GM18499 (cell line): ENCODE measurements around the gene RIC8B.

ENCODE experiments used
- ATAC-seq: cut with Tn5 transposase; IDR thresholded peaks from one replicate; pipeline ENCODE4 v1.9.1; 2021; ENCODE audit warnings: moderate number of reproducible peaks; ENCODE audit not compliant: insufficient read depth, unreplicated experiment

Gene RIC8B

DNA sequence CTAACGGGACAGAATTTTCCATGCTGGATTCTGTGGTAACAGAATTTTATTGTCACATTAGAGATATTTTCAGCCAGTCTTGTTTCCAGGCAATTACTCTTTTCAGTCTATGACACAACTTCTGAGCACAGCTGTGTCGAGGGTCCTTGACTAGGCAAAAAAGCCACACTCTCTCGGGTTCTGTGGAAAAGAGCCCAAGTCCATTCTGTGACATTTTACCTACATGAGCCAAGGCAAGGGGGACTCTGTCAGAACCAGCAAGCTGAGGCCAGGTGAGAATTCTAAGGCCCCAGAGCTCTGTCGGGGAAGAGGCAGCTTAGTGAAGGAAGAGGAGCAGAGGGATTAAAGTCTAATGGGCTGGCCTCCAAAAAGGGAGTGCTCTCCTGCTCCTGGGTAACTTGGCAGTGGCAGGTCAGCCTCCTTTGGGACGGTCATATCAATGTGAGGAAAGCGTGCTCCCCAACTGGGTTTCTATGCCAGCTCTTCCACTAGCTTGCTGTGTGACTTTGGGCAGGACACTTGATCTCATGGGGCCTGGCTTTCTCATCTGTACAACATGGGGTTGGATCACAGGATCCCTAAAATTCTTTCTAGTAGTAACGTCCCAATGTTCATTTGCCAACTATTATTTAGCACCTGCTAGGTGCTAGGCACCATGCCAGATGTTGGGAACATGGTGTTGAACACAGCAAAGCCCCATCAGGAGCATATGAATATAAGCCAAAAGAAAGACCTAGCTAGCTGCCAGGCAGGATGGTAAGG is 16.0 kb upstream of the RIC8B start:
- no peak for ATAC-seq

DNA sequence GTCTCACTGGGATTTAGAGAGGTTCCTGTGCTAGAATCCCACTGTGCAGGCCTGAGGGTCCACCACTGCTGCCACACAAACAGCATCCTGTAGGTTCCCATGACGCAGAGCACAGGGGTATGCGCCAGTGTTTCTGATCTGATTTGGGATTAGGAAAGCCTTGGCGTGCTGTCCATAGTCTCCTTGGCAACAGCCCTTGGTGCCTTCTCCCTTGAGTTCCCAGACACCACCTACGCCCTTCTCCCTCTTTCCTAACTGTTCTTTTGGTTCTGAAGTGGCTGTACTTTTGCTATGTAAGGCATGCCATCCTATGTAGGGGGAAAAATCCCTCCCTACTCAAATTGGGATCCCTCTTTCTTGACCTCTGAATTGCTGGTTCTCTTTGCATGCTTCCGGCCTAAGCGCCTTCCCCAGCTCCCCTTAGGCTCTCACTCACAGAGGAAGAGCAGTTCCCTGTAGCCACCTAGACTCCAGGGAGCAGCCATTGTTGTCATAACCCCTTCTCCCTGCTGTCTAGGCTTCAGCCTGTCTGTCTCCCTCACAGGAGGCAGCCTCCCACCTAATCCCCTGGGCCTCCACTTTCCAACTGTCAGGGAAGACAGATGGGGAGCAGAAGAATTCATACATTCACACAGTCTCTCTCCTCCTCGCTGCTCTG is 14.8 kb upstream of the RIC8B start:
- ATAC-seq = no peak

DNA sequence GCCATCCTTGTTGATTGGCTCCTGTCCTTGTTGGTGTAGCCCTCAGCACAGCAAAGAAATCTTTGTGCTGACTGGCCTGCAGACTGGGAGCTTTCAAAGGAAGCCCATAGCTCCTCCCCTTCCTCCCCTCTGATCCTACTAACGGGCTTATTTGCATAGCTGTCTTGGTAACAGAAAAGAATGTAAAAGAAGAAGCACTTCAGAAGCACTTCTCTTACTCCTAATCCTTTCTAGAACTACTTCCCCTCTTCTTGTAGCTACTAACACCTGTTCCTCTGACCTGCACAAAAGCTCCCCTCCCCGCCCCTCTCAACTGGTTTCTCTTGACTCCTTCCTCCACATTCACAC is 14.3 kb upstream of the RIC8B start:
- peak; percentile 93 for ATAC-seq

DNA sequence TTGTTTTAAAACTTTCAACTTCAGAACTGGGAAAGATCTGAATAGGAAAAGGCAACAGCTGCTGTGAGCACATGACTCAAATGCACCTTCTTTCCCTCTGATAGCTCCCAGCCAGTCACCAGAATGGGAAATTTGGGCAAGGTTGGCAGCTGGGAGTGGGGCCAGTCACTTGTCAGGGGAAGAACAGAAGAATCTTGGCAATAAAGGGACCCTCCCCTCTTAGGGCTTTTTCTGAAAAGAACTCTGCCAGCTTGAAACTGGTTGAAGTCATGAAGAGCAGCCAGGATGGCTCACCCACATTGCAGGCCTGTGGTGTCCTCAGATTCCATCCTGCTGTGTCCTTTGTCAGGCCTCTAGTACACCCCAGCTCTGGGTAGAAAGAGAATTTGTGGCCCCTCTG is 10.3 kb upstream of the RIC8B start:
- no peak for ATAC-seq

DNA sequence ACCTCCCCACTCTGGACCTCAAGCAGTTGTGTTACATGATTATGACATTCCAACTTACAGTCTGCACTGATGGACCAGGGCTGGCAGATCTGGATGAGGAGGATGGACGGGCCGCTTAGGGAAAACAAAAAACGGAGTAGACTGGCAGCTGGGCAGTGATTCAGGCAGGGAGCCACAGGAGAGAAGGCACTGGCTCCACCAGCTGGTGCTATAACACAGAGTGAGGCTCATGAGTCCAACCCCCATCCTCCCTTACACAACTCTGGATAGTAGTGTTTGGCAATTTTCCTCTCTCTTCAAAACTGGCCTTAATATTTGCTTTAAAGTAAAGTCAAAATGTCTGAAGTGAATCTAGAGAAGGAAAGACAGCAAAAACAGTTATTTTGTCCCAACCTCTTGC is 9.7 kb upstream of the RIC8B start:
- no peak for ATAC-seq

DNA sequence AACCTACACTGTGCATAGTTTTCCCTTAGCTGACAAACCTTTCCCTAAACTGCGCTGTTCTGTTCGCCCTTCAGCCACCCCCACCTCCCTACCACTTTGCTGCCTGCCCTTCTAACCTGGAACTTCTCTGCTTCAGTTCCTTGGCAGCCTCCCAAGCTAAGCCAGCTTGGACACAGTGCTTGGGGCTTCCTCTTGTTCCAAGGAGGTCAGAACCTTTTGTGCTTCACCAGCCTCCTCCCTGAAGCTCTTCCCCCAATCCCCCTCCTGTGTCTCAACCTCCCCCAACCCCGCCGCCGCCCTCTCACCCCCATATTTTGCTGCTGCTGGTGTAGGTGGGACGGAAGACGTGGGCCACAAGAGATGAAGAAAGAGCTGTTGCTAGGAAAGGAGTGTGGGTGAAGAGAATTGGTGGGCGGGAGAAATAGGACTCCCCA is 8.1 kb upstream of the RIC8B start:
- ATAC-seq = no peak

DNA sequence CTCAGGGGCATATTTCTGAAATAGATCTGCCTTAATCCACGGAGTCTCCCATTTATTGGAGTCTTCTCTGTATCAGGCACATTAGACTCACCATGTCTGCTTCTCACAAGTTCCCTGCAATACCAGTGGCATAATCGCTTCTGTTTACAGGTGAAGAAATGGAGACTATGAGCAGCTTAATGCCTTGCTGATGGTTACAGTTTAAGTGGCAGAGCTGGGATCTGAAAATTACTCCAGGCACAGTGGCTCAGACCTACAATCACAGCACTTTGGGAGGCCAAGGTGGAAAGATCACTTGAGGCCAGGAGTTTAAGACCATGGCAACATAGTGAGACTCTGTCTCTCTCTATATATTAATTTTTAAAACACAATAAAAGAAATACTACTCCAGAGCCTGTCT is 7.3 kb upstream of the RIC8B start:
- ATAC-seq = no peak

DNA sequence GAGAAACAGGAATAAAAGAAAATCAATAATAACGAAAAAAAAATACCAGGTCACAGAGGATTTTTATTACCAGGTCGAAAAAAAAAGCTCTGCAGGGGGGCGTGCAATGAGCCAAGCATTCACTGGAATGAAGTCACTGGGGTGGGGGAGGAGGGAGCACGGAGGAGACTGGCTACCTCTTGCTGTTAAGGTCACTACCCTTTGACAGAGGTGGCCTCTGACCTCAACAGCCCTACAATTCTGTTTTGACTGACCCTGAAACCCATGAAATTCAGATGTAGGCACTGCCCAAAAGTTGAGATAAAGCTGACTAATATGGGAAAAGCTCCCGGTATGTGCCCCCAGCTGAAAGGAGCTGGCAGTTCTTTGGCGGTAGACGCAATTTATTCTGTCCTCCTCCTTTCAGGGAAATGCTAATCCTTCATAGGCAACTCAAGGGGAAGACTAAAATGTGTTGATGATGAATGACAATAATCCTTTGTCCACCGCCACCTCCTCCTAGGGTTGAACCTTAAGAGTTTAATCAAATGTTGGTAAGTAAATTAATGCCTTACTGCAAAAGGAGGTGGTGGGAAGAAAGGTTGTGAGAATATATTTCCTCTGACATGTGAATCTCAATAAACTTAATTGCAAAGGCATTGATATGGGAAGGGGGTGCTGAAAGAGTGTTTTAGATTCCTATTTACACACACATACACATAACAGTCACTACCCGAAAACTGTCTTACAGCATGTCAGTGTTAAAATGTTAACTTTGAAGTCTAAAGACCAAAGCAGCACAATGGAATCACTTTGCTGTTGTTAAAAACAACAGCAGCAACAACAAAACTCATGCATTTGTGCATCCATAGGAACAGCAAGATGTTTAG is 6.3 kb upstream of the RIC8B start:
- ATAC-seq = no peak

DNA sequence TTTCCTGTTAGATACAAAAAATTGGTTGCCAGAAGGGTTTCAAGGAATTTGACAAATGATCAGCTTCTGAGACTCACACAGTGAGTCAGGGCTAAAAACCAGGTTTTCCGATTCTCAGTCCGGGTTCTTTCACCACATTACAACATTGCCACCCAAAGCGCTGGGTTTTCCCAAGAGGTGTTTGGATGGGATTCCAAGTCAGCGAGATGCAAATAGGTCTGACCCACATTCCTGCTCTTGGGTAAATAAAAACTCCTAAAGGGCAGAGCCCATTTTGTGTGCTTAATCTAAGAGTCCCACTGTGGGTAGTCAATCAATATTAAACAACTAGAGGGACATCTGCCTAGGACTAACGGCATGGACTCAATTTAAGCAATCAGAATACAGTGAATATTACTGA is 5.4 kb upstream of the RIC8B start:
- ATAC-seq = no peak

DNA sequence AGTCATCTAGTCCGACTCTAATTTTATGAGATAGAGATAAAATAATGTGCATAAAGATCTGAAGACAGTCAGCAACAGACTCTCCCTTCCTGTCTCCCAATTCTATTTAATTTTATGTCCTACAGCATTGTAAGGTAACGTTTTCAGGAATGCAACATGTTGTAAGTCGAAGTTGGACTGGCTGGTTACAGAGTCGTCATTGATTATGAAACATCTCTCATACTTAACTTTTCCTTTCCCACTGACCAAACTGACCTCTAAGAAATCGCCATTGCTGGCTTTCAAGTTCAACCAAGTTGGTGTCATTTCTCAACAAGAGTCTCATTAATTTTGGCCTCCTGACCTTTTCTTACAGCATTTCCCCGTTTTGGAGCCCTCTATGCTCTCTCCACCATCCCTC is 4.9 kb upstream of the RIC8B start:
- ATAC-seq = no peak

DNA sequence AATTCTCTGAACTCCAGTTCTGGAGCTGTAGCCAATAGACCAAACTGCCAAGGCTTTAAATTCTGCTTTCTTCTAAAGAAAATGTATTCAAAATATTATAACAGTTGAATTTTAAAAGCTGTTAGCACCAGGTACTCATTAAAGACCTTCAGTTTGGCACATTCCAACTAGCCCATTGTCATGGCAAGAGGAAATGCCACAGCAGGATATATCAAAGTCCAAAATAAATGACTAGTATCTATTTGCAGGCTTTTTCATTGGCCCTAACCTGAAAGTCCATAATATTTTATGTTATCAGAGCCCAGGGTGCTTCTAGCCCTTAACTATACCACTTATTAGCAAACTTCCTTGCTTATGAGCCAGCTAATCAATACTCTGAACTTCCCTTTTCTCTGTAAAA is 3.1 kb upstream of the RIC8B start:
- ATAC-seq = no peak

DNA sequence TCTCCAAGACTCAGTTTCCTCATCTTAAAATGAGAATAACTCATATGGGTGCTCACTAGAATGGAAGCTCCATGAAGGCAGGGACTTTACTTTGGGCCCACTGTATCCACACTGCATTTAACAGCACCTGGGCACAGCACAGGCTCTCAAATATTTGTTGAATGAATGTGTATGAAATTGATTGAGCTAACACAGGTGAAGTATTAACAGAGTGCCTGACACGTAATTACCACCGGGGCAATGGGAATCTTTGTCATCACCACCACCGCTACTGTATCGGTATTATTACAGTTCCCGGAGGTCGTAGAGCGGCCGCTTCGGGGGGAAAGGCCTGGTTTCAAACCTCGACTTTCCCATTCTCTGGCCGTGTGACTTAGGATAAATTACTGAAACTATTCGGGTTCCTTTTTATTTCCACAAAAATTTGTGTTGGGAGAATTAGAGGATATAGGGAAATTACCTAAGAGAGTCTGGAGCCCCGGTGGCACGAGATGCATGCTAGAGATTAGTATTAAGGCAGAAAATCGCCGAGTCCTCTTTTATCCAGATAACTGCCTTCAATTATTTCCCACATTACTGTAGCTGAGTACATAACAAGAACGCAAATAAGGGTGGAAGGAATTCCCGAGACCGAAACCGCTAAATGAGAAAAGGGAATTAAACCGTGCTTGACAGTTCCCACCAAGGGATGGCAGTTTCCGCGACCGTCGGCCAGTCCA is 1.0 kb upstream of the RIC8B start:
- ATAC-seq = no peak

DNA sequence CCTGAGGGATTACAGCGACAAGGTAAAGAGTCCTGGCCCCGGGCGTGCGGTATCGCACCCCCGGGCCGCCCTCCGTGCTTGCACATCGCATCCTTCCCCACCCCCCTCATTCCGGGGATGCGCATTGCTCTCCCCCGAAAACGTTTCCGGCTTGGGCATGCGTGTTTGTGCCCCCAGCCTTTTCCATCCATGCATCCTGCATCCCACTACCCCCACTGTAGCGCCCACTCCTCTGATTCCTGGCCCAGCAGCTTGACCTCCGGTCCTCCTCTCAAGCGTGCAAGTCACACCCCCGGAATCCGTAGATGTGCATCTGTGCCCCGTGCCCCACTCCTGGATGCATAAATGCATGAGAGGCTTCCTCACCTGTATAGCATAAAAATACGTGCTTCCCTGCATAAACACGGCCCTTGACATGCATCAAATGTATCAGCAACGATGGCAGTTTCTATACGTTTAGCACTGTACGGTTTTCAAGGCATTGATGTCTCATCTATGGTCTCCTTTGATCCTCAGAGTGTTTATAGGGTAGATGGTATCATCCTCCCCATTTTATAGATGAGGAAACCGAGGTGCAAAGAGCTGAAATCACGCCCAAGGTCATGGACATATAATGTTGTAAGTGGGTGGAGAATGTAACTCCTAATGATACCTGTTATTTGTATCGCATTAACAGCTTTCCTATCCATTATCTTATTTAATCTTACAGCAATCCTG is 484 bp downstream of the RIC8B start:
- no peak for ATAC-seq

DNA sequence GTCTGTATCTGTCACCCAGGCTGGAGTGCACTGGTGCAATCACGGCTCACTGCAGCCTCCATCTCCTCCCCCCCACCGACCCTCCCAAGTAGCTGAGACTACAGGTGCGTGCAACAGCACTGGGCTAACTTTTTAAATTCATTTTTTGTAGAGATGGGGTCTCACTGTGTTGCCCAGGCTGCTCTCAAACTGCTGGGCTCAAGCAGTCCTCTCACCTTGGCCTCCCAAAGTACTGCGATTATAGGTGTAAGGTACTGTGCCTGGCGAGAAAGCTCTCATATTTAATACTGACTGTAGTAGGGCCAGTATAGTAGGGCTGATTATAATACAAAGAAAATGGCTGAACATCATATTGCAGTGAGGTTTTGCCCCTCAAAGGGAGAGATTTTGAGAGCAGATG is 2.4 kb downstream of the RIC8B start:
- ATAC-seq = no peak

DNA sequence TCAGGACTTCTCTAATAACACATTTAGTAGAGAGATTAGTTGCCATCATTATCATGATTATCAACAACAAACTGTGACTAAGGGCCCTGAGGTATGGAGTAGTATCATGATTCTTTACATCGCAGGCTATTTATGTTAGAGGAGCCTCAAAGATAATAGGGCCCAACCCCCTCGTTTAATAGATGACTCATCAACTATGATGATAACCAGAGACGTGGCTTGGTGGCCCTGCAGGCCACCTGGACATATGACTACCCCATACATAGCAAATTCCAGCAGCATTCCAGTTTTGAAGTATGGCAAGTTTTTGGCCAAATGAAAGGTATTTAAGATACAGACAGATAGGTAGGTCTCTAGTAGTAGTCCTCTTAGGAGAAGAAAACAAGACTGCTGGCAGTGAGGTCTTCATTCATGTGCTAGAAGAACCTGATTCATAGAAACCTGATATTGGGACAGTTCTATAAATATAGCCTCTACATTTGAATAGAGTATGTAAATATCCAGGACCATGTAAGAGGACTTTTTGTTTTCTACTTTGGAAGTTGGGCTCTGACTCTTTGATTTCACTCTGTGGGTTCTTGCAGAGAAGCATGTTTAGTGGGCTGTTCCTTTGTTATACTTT is 5.6 kb downstream of the RIC8B start:
- no peak for ATAC-seq

DNA sequence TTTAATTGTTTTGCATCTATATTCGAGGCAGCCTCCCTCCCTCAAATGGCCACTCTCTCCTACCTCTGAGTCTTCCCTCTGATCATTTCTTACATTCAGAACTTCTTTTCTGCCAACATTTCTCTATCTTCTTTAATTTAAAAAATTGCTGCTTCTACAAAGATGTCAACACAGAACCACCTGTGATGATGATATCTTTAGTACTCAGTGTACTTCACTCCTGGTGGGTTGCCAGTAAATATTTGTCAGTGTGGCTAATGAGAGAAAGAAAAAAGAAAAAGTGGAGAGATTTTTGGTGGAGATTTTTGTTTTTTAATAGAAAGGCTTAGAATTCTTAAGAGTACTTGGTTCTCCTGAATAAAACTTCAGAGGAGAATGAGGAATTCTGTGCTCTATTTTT is 8.1 kb downstream of the RIC8B start:
- no peak for ATAC-seq

DNA sequence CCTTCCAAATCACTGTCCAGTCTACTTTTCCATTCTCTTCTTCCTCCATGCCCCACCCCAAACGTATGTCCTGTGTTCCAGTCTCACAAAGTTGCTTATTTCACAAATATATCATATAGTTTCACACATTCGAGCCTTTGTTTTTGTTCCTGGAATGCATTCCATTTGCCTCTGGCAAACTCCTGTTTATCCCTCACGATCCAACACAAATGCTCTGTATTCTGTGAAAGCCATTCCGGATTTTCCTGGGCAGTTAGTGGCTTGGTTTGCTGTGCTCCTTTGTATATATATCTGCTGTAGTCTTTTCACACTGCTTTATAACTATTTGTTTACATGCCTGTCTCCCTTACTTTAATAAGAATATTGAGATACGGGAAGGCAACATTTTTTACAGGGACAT is 9.0 kb downstream of the RIC8B start:
- ATAC-seq = no peak

DNA sequence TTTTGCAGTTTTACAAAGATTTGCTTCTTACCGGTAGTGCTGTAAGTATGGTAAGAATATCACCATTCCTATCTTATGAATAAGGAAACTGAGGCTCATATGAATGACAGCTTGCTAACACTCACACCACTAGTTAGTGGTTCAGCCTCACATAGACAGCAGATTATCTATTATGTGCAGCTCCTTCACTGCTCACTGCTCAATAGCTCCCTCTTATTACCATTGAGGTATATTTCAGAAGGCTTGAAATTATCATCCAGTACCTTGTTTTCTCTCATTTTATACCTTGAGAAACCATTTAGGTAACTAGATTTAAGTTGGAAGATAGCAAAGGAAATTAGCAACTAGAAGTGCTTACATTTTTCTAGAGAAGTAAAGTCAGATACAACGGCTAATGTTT is 15.5 kb downstream of the RIC8B start:
- ATAC-seq = no peak

DNA sequence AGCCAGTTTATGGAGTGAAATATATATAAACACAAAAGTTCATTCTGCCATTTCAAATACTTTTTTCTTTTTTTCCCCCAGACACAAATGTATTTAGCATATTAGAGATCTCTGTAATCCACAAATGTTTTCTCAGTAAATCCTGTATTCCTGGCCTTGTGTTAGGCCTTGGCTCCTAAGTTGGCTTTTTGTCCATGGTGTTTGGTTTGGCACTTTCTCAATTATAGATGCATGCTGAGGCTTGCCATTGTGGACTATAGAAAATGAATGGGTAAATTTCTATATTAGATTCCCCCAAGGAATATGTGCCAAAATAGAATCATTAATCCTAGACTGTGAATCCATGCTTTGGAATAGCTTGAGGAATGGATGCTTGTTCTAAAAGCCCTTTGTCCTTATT is 17.0 kb downstream of the RIC8B start:
- no peak for ATAC-seq

DNA sequence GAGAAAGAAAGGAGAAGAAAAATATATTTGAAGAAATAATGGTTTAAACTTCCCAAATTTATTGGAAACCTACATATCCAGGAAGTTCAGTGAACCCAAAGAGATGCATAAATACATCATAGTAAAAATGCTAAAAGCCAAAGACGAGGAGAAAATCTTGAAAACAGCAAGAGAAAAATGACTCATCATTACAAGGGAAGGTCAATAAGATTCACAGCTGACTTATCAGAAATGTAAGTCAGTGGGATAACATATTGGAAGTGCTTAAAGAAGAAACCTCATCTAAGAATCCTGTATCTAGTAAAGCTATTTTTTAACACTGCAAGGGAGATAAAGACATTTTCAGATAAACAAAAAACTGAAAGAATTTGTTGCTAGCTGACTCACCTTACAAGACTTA is 19.9 kb downstream of the RIC8B start:
- ATAC-seq = no peak
